ENCODE results near the gene PDCD1.

DNA sequence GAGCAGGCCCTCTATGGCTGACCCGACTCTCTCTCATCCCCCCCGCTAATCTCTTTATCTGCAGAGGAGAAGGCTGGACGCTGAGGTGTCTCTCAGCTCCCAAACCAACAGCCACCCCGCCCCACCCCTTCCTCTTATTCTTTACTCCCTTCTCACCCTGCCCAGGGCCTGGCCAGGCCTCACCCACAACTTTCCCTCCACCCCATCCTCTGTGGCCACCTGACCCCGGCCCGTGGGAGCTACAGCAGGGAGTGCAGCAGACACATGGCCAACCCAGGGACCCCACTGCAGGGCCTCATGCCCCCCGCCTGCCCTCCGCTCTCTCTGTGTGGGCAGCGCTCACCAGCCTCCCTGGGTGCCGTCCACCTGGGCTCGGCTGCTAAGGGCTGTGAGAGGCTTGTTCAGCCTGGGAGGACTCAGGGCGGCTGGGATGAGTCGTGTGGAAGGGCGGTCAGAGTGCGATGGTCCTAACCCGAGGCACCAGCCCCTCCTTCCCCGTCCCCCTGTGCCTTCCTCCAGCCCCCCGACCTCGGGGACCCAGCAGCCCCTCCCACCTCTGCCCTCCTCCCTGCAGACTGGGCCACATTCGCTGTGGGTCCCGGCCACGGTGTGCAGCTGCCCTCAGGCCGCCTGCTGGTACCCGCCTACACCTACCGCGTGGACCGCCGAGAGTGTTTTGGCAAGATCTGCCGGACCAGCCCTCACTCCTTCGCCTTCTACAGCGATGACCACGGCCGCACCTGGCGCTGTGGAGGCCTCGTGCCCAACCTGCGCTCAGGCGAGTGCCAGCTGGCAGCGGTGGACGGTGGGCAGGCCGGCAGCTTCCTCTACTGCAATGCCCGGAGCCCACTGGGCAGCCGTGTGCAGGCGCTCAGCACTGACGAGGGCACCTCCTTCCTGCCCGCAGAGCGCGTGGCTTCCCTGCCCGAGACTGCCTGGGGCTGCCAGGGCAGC, 42.9 kb downstream of the PDCD1 start:
- TF ChIP-seq, protein P1, sequence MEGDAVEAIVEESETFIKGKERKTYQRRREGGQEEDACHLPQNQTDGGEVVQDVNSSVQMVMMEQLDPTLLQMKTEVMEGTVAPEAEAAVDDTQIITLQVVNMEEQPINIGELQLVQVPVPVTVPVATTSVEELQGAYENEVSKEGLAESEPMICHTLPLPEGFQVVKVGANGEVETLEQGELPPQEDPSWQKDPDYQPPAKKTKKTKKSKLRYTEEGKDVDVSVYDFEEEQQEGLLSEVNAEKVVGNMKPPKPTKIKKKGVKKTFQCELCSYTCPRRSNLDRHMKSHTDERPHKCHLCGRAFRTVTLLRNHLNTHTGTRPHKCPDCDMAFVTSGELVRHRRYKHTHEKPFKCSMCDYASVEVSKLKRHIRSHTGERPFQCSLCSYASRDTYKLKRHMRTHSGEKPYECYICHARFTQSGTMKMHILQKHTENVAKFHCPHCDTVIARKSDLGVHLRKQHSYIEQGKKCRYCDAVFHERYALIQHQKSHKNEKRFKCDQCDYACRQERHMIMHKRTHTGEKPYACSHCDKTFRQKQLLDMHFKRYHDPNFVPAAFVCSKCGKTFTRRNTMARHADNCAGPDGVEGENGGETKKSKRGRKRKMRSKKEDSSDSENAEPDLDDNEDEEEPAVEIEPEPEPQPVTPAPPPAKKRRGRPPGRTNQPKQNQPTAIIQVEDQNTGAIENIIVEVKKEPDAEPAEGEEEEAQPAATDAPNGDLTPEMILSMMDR (IDR thresholded peaks at IDR 0.05) = no peak
- TF ChIP-seq POLR2A (IDR thresholded peaks at IDR 0.05) = no peak
- TF ChIP-seq POLR2AphosphoS5 (IDR thresholded peaks at IDR 0.05) = no peak
